Measurements from ENCODE around the gene AIFM2. TPM values are rescaled to one million over a fixed set of nuclear protein-coding genes. Genes with fewer than 3 reads are reported as not detected.

The AIFM2 gene
- total and polyA plus RNA-seq, 10 of the 15 experiments (the other 5 are each of a cell fraction or from before 2014, with no cell fraction given): 4.5 to 30.8 (median 15.6) TPM

DNA sequence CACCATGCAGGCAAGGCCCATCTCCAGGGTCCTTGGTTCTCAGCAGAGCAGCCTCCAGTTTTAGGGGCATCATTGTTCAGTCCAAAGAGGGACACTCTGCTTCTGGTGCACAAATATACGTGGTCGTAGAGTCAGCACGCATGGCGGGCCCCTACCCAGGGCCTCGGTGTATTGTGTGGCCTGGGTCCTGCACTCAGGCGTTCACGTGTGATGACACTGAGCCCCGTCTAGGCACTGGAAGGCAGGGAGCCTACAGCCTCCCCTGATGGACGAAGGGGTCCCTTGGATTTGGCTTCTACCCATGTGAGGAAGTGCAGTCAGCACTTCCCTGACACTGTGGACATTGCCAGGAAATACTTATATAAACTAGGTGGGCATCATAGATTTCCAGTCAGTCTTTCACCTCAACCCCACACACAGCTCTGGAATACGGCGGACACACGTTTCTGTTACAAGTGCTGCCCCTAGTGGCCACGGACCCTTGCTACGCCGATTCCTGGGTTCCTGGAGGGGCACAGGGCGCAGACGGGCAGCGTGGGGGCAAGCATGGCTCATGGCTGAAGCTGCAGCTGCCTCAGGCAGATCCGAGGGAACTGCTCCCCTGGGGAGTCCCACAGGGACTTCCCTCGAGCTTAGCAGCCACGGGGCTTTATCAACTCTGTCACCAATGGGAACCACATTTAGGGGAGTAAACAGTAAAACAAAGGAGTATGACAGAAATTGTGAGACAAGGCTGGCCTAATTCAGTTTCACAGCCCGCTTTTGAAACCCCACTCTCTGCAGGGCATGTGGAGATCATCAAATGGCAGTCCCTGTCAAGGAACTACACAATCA is 25.4 kb downstream of the AIFM2 start (continued):
- TF ChIP-seq, protein P1, sequence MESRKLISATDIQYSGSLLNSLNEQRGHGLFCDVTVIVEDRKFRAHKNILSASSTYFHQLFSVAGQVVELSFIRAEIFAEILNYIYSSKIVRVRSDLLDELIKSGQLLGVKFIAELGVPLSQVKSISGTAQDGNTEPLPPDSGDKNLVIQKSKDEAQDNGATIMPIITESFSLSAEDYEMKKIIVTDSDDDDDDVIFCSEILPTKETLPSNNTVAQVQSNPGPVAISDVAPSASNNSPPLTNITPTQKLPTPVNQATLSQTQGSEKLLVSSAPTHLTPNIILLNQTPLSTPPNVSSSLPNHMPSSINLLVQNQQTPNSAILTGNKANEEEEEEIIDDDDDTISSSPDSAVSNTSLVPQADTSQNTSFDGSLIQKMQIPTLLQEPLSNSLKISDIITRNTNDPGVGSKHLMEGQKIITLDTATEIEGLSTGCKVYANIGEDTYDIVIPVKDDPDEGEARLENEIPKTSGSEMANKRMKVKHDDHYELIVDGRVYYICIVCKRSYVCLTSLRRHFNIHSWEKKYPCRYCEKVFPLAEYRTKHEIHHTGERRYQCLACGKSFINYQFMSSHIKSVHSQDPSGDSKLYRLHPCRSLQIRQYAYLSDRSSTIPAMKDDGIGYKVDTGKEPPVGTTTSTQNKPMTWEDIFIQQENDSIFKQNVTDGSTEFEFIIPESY (IDR thresholded peaks at IDR 0.05): peak; percentile 94
- TF ChIP-seq KLF5 (IDR thresholded peaks at IDR 0.05; ENCODE audit: partially characterized antibody) (no peak), CBX3 (IDR thresholded peaks at IDR 0.05; ENCODE audit: borderline replicate concordance, low read depth) (no peak), SRF (IDR thresholded peaks at IDR 0.05; ENCODE audit: low read depth in 2 of 2, low read length in 2 of 2) (no peak), MXI1 (IDR thresholded peaks at IDR 0.05; ENCODE audit: low read depth, low read length) (0 out of 2 replicates have a peak, but pooled peaks have one; percentile 64)
- TF ChIP-seq, protein P2, sequence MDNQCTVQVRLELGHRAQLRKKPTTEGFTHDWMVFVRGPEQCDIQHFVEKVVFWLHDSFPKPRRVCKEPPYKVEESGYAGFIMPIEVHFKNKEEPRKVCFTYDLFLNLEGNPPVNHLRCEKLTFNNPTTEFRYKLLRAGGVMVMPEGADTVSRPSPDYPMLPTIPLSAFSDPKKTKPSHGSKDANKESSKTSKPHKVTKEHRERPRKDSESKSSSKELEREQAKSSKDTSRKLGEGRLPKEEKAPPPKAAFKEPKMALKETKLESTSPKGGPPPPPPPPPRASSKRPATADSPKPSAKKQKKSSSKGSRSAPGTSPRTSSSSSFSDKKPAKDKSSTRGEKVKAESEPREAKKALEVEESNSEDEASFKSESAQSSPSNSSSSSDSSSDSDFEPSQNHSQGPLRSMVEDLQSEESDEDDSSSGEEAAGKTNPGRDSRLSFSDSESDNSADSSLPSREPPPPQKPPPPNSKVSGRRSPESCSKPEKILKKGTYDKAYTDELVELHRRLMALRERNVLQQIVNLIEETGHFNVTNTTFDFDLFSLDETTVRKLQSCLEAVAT (IDR thresholded peaks at IDR 0.05): no peak

DNA sequence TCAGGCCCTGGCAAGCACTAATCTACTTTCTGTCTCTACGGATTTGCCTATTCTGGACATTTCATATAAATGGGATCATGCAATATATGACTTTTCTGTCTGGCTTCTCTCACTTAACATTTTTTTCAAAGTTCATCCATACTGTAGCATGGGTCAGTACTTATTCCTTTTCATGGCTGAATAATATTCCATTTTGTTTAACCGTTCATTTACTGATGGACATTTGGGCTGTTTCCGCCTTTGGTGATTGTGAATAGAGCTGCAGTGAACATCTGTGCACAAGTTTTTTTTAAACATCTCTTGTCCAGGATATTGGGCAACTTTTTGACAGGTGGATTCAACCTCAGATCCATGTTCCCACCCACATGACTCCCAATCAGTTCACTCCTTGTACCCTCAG is 31.0 kb downstream of the AIFM2 start:
- in situ Hi-C loops (cut with MboI) (no loop called here), intact Hi-C loops (cut with micrococcal nuclease; ENCODE audit: unreplicated experiment) (no loop called here)
- ATAC-seq (no peak), FAIRE-seq (no peak), DNase-seq (ENCODE audit: low read depth, low spot score) (no peak)
- BruUV-seq (replicated peaks): no TSS peak
- H3K79me2 ChIP-seq (ENCODE audit: control insufficient read depth, insufficient read depth, low read length): no peaks in the 10 kb centered on the region
- 59% methylated on average over 3 of the region's 3 CpGs for WGBS (ENCODE audit: insufficient coverage, insufficient replicate concordance, low lambda C conversion rate, missing lambda C conversion rate)
- H3K4me1 ChIP-seq (ENCODE audit: control insufficient read depth, insufficient read depth, low read length): no peaks in the 10 kb centered on the region
- POLR2A ChIA-PET: no interaction called here
- no peaks in the 10 kb centered on the region for H3K27me3 ChIP-seq (replicated peaks in 1 of 2; ENCODE audit: control insufficient read depth in 2 of 2, insufficient read depth in 2 of 2, low read length in 1 of 2)
- no peak overlapping the region for H3K4me2 ChIP-seq (ENCODE audit: control insufficient read depth, insufficient read depth)
- no peak overlapping the region for H3K27ac ChIP-seq (ENCODE audit: control insufficient read depth, insufficient read depth)
- TF ChIP-seq EED (IDR thresholded peaks at IDR 0.05; ENCODE audit: low read depth) (no peak), ESRRA (IDR thresholded peaks at IDR 0.05; ENCODE audit: low read length) (no peak), ETV6 (conservative IDR thresholded peaks at IDR 0.05 in 1 of 2, IDR thresholded peaks at IDR 0.05 in 1 of 2; ENCODE audit: borderline replicate concordance in 1 of 2, low read depth in 1 of 2) (no peak), RAD51 (IDR thresholded peaks at IDR 0.05) (no peak), SRF (IDR thresholded peaks at IDR 0.05; ENCODE audit: low read depth in 2 of 2, low read length in 2 of 2) (no peak), BHLHE40 (IDR thresholded peaks at IDR 0.05; ENCODE audit: borderline replicate concordance in 1 of 2, low read depth in 2 of 2, low read length in 1 of 2) (no peak), TCF12 (IDR thresholded peaks at IDR 0.05; ENCODE audit: low read depth, low read length) (no peak), IKZF1 (conservative IDR thresholded peaks at IDR 0.05) (no peak), ZBED1 (IDR thresholded peaks at IDR 0.05; ENCODE audit: borderline replicate concordance) (no peak)
- no peaks in the 10 kb centered on the region for H3K9me3 ChIP-seq (replicated peaks; ENCODE audit: control insufficient read depth, insufficient read depth, low read length)
- H4K20me1 ChIP-seq (ENCODE audit: control insufficient read depth, insufficient read depth): no peaks in the 10 kb centered on the region
- no peak overlapping the region for H2AFZ ChIP-seq (ENCODE audit: control insufficient read depth, low read depth, low read length)
- RAD21 ChIA-PET (ENCODE audit: unreplicated experiment): no interaction called here
- SMC1A ChIA-PET (ENCODE audit: uncharacterized antibody, unreplicated experiment): no interaction called here
- CTCF ChIA-PET: interaction anchor here (0.6 to 1.1 kb wide), 2 partner anchors 16 to 17 kb away, joined by 3 to 4 read pairs; no protein-coding TSS in a partner anchor
- H3K4me3 ChIP-seq: no peak overlapping the region
- no peaks in the 10 kb centered on the region for H3K36me3 ChIP-seq (ENCODE audit: control insufficient read depth in 2 of 2, insufficient read depth in 2 of 2, low read length in 1 of 2)
- no peak overlapping the region for H3K9ac ChIP-seq (ENCODE audit: control insufficient read depth, insufficient read depth, low read length)

All from GM12878 (cell line).